Tibial nerve (tissue), 4 donors: ENCODE measurements around the gene AGTRAP. TPM values are rescaled to one million over a fixed set of nuclear protein-coding genes. Genes with fewer than 3 reads are reported as not detected.

ENCODE experiments used
- DNase-seq, 2 donors: peaks; one replicate each; pipeline ENCODE4 v3.0.0-alpha.2; 2019; ENCODE audit warnings: low spot score in 2 of 2
- H3K27ac ChIP-seq, 4 donors: fragments of 200-600 bp; sonication (generic) in 3 of 4; one replicate each; pipeline ENCODE4 v1.5.1; 2017 to 2019; ENCODE audit warnings: mild to moderate bottlenecking in 1 of 4
- H3K27me3 ChIP-seq, 2 donors: fragments of 200-600 bp; sonication (generic) in 1 of 2; one replicate each; pipeline versions ENCODE4 v1.5.1 to v1.6.0; 2017 to 2019
- H3K36me3 ChIP-seq, 3 donors: fragments of 200-600 bp; sonication (generic); one replicate each; pipeline ENCODE4 v1.5.1; 2018 to 2019
- H3K4me1 ChIP-seq, 4 donors: fragments of 200-600 bp; sonication (generic) in 3 of 4; one replicate each; pipeline ENCODE4 v1.5.1; 2017 to 2019
- H3K4me3 ChIP-seq, 4 donors: fragments of 200-600 bp; sonication (generic) in 3 of 4; one replicate each; pipeline ENCODE4 v1.5.1; 2017 to 2019; ENCODE audit warnings: mild to moderate bottlenecking in 1 of 4, moderate library complexity in 1 of 4
- H3K9me3 ChIP-seq, 4 donors: fragments of 200-600 bp; sonication (generic) in 3 of 4; one replicate each; pipeline ENCODE4 v1.5.1; 2017 to 2019
- CTCF ChIP-seq, 5 experiments: fragments of 200-600 bp in 3 of 5; fragments of 450-650 bp in 2 of 5; sonication (generic) in 3 of 5; IDR thresholded peaks; one replicate each; pipeline ENCODE4 v1.5.1; 2016 to 2019; ENCODE audit warnings: antibody characterized with exemption in 5 of 5, mild to moderate bottlenecking in 3 of 5, moderate library complexity in 2 of 5
- EP300 ChIP-seq, 2 donors: sonication (generic); formaldehyde crosslinking; IDR thresholded peaks; one replicate each; pipeline ENCODE4 v1.6.1; 2017; ENCODE audit warnings: antibody characterized with exemption in 2 of 2, mild to moderate bottlenecking in 1 of 2
- POLR2A ChIP-seq, 2 donors: fragments of 450-650 bp; IDR thresholded peaks; one replicate each; pipeline ENCODE4 v1.6.1; 2017; ENCODE audit warnings: antibody characterized with exemption in 2 of 2, mild to moderate bottlenecking in 2 of 2, moderate library complexity in 2 of 2
- WGBS, 2 donors: methylation state at CpG; one replicate each; pipeline ENCODE4 v1.1.5; 2018; 5-methylcytosine and 5-hydroxymethylcytosine counted together
- total RNA-seq, 4 donors: library from RNA; depleted of rRNA; stranded (reverse); fragments of >200 nt; gene quantifications; one replicate each; pipeline ENCODE4 v1.1.0, GENCODE V29; 2016

Gene AGTRAP
- total RNA-seq, 4 donors from 2014 or later, result 35.6 to 118 (median 76.0) TPM

GRCh38 chr1:11751087-11751486 lies 15.2 kb downstream of the AGTRAP start:
- Histone ChIP-seq H3K9me3 (no peaks in the 10 kb centered on the region), H3K4me1 (peaks cover 0 to 5% (median 0%) of the 10 kb centered on the region in 4 donors), H3K27ac (no peak overlapping the region), H3K27me3 (no peaks in the 10 kb centered on the region), H3K4me3 (no peak overlapping the region), H3K36me3 (peaks cover 0 to 59% (median 8%) of the 10 kb centered on the region in 3 donors)
- 85 to 93% methylated on average over 4 to 9 of the region's 9 CpGs for WGBS, 2 donors
- DNase-seq, result no peak
- no peak for TF ChIP-seq POLR2A (IDR thresholded peaks at IDR 0.05)

- TF ChIP-seq EP300 (IDR thresholded peaks at IDR 0.05) (no peak), POLR2A (IDR thresholded peaks at IDR 0.05) (no peak), CTCF (IDR thresholded peaks at IDR 0.05) (no peak)
- Histone ChIP-seq H3K27me3 (no peaks in the 10 kb centered on the region), H3K9me3 (no peaks in the 10 kb centered on the region), H3K4me1 (peaks cover 0 to 5% (median 0%) of the 10 kb centered on the region in 4 donors), H3K36me3 (peaks cover 0 to 45% (median 8%) of the 10 kb centered on the region in 3 donors), H3K27ac (no peak overlapping the region), H3K4me3 (no peak overlapping the region)
- 41 to 52% methylated on average over 15 to 17 of the region's 17 CpGs for WGBS, 2 donors
- no peak for DNase-seq
These were observed 16.6 kb downstream of the AGTRAP start for GRCh38 chr1:11752359-11753088.

- TF ChIP-seq EP300 (IDR thresholded peaks at IDR 0.05) (no peak), POLR2A (IDR thresholded peaks at IDR 0.05) (no peak), CTCF (IDR thresholded peaks at IDR 0.05) (no peak)
- Histone ChIP-seq H3K27ac (no peak overlapping the region), H3K4me3 (no peak overlapping the region), H3K9me3 (no peaks in the 10 kb centered on the region), H3K36me3 (peaks cover 0 to 33% (median 3%) of the 10 kb centered on the region in 3 donors), H3K27me3 (no peaks in the 10 kb centered on the region), H3K4me1 (peaks cover 0 to 5% (median 0%) of the 10 kb centered on the region in 4 donors)
- no peak for DNase-seq
- 56 to 66% methylated on average over 7 of the region's 7 CpGs for WGBS, 2 donors
These were observed 17.7 kb downstream of the AGTRAP start for GRCh38 chr1:11753555-11754208.

- TF ChIP-seq CTCF (IDR thresholded peaks at IDR 0.05), result no peak
- Histone ChIP-seq H3K4me1 (peaks cover 0 to 8% (median 0%) of the 10 kb centered on the region in 4 donors), H3K27me3 (peaks cover 0 to 9% of the 10 kb centered on the region in 2 donors), H3K36me3 (no peaks in the 10 kb centered on the region), H3K9me3 (no peaks in the 10 kb centered on the region), H3K4me3 (no peak overlapping the region), H3K27ac (no peak overlapping the region)
- 90 to 93% methylated on average over 1 of the region's 1 CpG for WGBS, 2 donors
- DNase-seq, result no peak
These were observed 21.1 kb downstream of the AGTRAP start for GRCh38 chr1:11757047-11757446.

- Histone ChIP-seq H3K27ac (no peak overlapping the region), H3K4me3 (no peak overlapping the region), H3K9me3 (no peaks in the 10 kb centered on the region), H3K4me1 (peaks cover 0 to 9% (median 0%) of the 10 kb centered on the region in 4 donors), H3K27me3 (peaks cover 0 to 30% of the 10 kb centered on the region in 2 donors), H3K36me3 (no peaks in the 10 kb centered on the region)
- no peak for DNase-seq
- 89 to 90% methylated on average over 4 of the region's 4 CpGs for WGBS, 2 donors
- no peak for TF ChIP-seq EP300 (IDR thresholded peaks at IDR 0.05)
These were observed 23.9 kb downstream of the AGTRAP start for GRCh38 chr1:11759791-11760190.

- Histone ChIP-seq H3K27ac (no peak overlapping the region), H3K9me3 (no peaks in the 10 kb centered on the region), H3K4me1 (peaks cover 0 to 9% (median 0%) of the 10 kb centered on the region in 4 donors), H3K27me3 (peaks cover 0 to 39% of the 10 kb centered on the region in 2 donors), H3K4me3 (no peak overlapping the region), H3K36me3 (no peaks in the 10 kb centered on the region)
- 77 to 79% methylated on average over 5 to 6 of the region's 6 CpGs for WGBS, 2 donors
- no peak for DNase-seq
- no peak for TF ChIP-seq CTCF (IDR thresholded peaks at IDR 0.05)
These were observed 25.3 kb downstream of the AGTRAP start for GRCh38 chr1:11761285-11761684.
